Measurements from ENCODE around the gene SPP1.

The SPP1 gene

GRCh38 chr4:87950936-87951511 is 24.5 kb upstream of the SPP1 start:
- H3K4me3 ChIP-seq (ENCODE audit: severe bottlenecking), result no peak overlapping the region
- peaks cover 12% of the 10 kb centered on the region for H3K4me1 ChIP-seq (ENCODE audit: insufficient read depth, poor library complexity, severe bottlenecking)
- no peaks in the 10 kb centered on the region for H3K9me3 ChIP-seq (ENCODE audit: severe bottlenecking)
- DNase-seq (ENCODE audit: low spot score), result no peak
- TF ChIP-seq CTCF (IDR thresholded peaks at IDR 0.05; ENCODE audit: poor library complexity, severe bottlenecking), result no peak
- no peak overlapping the region for H3K27ac ChIP-seq (ENCODE audit: poor library complexity, severe bottlenecking)
- H3K27me3 ChIP-seq (ENCODE audit: insufficient read depth, poor library complexity, severe bottlenecking), result no peaks in the 10 kb centered on the region
- ATAC-seq (ENCODE audit: low read depth), result no peak
- H3K36me3 ChIP-seq (ENCODE audit: low read depth), result no peaks in the 10 kb centered on the region

- no peaks in the 10 kb centered on the region for H3K36me3 ChIP-seq (ENCODE audit: low read depth)
- H3K27me3 ChIP-seq (ENCODE audit: insufficient read depth, poor library complexity, severe bottlenecking), result no peaks in the 10 kb centered on the region
- H3K9me3 ChIP-seq (ENCODE audit: severe bottlenecking), result no peaks in the 10 kb centered on the region
- TF ChIP-seq CTCF (IDR thresholded peaks at IDR 0.05; ENCODE audit: poor library complexity, severe bottlenecking), result no peak
- no peak for ATAC-seq (ENCODE audit: low read depth)
- H3K4me3 ChIP-seq (ENCODE audit: severe bottlenecking), result no peak overlapping the region
- H3K4me1 ChIP-seq (ENCODE audit: insufficient read depth, poor library complexity, severe bottlenecking), result peaks cover 12% of the 10 kb centered on the region
- H3K27ac ChIP-seq (ENCODE audit: poor library complexity, severe bottlenecking), result no peak overlapping the region
- DNase-seq (ENCODE audit: low spot score), result no peak
Measured at GRCh38 chr4:87953826-87954225, 21.7 kb upstream of the SPP1 start.

- Histone ChIP-seq H3K9me3 (ENCODE audit: severe bottlenecking) (no peaks in the 10 kb centered on the region), H3K27ac (ENCODE audit: poor library complexity, severe bottlenecking) (no peak overlapping the region)
- ATAC-seq (ENCODE audit: low read depth), result no peak
Measured at GRCh38 chr4:87956501-87956900, 19.0 kb upstream of the SPP1 start.

GRCh38 chr4:87957061-87957460 is 18.5 kb upstream of the SPP1 start:
- no peak overlapping the region for H3K27ac ChIP-seq (ENCODE audit: poor library complexity, severe bottlenecking)
- ATAC-seq (ENCODE audit: low read depth) (no peak), DNase-seq (ENCODE audit: low spot score) (no peak)
- TF ChIP-seq CTCF (IDR thresholded peaks at IDR 0.05; ENCODE audit: poor library complexity, severe bottlenecking), result no peak
- no peaks in the 10 kb centered on the region for H3K36me3 ChIP-seq (ENCODE audit: low read depth)
- no peaks in the 10 kb centered on the region for H3K9me3 ChIP-seq (ENCODE audit: severe bottlenecking)
- H3K27me3 ChIP-seq (ENCODE audit: insufficient read depth, poor library complexity, severe bottlenecking), result no peaks in the 10 kb centered on the region
- H3K4me3 ChIP-seq (ENCODE audit: severe bottlenecking), result no peak overlapping the region
- H3K4me1 ChIP-seq (ENCODE audit: insufficient read depth, poor library complexity, severe bottlenecking), result no peaks in the 10 kb centered on the region

More at GRCh38 chr4:87956501-87956900, 19.0 kb upstream of the SPP1 start:
- H3K27me3 ChIP-seq (ENCODE audit: insufficient read depth, poor library complexity, severe bottlenecking), result no peaks in the 10 kb centered on the region
- H3K4me1 ChIP-seq (ENCODE audit: insufficient read depth, poor library complexity, severe bottlenecking), result no peaks in the 10 kb centered on the region
- H3K4me3 ChIP-seq (ENCODE audit: severe bottlenecking), result no peak overlapping the region
- no peak for DNase-seq (ENCODE audit: low spot score)
- no peak for TF ChIP-seq CTCF (IDR thresholded peaks at IDR 0.05; ENCODE audit: poor library complexity, severe bottlenecking)
- H3K36me3 ChIP-seq (ENCODE audit: low read depth), result no peaks in the 10 kb centered on the region

- no peak for DNase-seq (ENCODE audit: low spot score)
- Histone ChIP-seq H3K4me3 (ENCODE audit: severe bottlenecking) (no peak overlapping the region), H3K36me3 (ENCODE audit: low read depth) (no peaks in the 10 kb centered on the region), H3K27me3 (ENCODE audit: insufficient read depth, poor library complexity, severe bottlenecking) (no peaks in the 10 kb centered on the region), H3K4me1 (ENCODE audit: insufficient read depth, poor library complexity, severe bottlenecking) (no peaks in the 10 kb centered on the region), H3K9me3 (ENCODE audit: severe bottlenecking) (no peaks in the 10 kb centered on the region), H3K27ac (ENCODE audit: poor library complexity, severe bottlenecking) (no peak overlapping the region)
- peak; percentile 85 for ATAC-seq (ENCODE audit: low read depth)
- TF ChIP-seq CTCF (IDR thresholded peaks at IDR 0.05; ENCODE audit: poor library complexity, severe bottlenecking), result no peak
Measured at GRCh38 chr4:87961993-87962392, 13.5 kb upstream of the SPP1 start.

Measured in RWPE2 (cell line).